Left cardiac atrium (tissue), 4 donors: ENCODE data around the gene CCDC85C. TPM values are rescaled to one million over a fixed set of nuclear protein-coding genes. Genes with fewer than 3 reads are reported as not detected.

Experiments used
- ATAC-seq, 2 donors: fragments of 200-7000 bp; cut with Tn5 transposase; one replicate each; pipeline ENCODE4 v1.9.1; 2020; ENCODE audit warnings: mild to moderate bottlenecking in 2 of 2, moderate library complexity in 2 of 2
- DNase-seq: peaks from one replicate; pipeline ENCODE4 v3.0.0-alpha.2; 2020
- intact Hi-C, 2 donors: fragments of 100-400 bp; cut with DNase I; formaldehyde crosslinking; loops; one replicate each; pipeline versions ENCODE4 v1.14.1 to v1.15.1; 2022 to 2023
- total RNA-seq, 2 donors: library from RNA; stranded (reverse); fragmentation: NEBNext Ultra II Directional; extraction: Animal tissue kit (Norgen Biotek cat#: 25700); gene quantifications; one replicate each; pipeline ENCODE4 v1.2.1, GENCODE V29; 2021
- donor health status: DM: no; HTN: yes; CAD: no.
- donor health status: DM: no; HTN: yes; CAD: no; lungs with severe emphysema.
- donor health status: DM: yes; HTN: yes; CAD: no.
- donor health status: Dilated cardiomyopathy.

CCDC85C gene
- total RNA-seq, 2 donors from 2014 or later, result 21.4 to 24.7 TPM

DNA sequence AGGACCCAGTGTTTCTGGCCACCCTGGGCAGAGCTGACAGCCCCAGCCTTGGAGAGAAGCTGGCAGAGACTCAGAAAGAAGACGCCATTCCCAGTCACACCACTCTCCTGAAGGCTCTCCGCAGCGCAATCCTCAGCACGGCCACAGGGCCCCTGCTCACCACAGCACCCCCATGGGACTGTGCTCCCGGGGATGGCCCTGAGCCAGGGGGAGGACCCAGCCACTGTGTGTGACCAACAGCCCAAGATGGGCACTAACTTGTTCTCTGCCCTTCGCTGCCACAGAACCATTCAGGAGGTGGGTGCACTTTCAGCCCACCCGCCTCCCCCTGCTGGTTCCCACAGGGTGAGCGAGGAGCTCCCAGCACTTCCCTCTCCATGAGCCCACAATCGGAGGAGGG is 65.7 kb downstream of the CCDC85C start:
- intact Hi-C loops, result no loop called here
- DNase-seq, result no peak
- peak; percentile 1 to 20 for ATAC-seq

DNA sequence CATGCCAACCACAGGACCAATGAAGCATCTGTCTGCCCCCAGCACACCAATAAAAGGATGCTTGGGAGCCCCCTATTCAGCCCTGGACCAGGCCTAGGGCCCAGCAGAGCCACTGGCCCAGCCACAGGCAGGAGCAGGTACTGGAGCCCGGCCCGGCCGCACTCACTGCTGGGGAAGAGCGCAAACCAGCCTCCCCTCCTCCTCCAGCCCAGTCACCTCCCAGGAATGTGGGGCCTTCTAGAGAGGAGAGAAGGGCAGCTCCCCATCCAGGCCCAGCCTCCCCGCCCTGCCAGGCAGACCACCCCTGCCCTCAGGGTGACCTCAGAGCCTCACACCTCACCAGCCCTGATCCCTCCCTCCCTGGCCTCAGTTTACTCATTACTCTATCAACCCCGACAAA is 66.6 kb downstream of the CCDC85C start:
- intact Hi-C loops, result no loop called here
- ATAC-seq (peak; percentile 60 to 74), DNase-seq (no peak)

DNA sequence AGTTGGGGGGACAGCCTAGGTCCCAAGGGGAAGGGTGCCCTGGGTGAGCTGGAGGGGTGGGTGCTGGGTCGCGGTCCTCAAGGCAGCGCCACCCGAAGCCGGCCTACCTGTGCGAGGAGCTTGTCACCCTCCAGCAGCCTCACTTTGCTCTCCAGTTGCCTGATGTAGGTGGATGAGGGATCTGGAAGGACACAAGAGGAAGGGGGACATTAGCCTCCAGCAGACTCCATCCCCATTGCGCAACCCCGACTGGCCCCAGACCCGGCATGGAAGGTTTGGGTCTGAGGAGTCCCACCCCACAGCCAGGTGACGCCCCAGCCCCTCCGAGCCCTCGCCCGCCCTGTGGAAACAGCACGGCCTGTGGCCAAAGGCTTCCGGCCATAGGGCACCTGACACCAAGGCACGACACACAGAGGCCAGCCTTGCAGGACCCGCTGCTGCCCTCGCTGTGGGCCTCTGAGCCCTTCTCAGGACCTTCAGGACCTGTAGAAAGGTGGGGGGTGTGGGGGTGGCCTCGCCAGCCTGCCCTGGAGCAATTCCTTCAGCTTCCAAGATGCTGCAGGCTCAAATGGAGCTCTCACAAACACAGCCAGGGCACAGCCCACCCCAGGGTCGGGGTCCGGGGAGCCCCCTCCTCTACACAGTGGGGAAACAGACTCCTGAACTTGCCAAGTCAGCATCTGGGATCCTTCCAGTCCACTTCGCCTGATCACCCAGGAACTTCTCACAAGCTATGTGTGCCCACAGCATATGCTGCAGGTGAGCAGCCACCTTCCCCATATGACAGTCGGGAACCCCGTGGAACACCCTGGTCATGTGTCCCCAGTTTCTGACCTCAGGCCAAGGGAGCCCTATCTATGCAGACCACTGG is 67.9 kb downstream of the CCDC85C start:
- ATAC-seq (no peak), DNase-seq (no peak)
- intact Hi-C loops, result no loop called here

DNA sequence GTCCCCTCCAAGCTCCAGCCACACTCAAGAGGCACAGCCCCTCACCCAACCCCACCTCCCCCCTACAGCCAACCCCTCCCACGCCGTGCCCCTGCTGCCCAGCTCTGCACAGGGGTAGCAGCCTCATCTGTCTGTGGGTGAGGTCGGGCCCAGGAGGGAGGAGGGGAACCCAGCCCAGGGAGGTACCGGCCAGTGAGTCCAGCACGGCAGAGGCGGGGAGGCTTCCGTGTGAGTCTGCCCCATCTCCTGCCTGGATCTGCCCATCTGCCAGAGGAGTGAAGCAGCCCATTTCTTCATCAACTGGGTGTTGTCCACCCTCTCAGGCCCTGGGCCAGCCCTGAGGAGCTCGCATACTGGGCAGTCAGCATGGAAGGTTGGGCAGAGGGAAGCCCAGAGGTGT is 68.6 kb downstream of the CCDC85C start:
- DNase-seq (no peak), ATAC-seq (peak; percentile 25 to 81)
- intact Hi-C loops, result no loop called here

- ATAC-seq, result peak; percentile 71 to 80
- DNase-seq, result peak; percentile 64
- intact Hi-C loops, result no loop called here
These were observed 69.1 kb downstream of the CCDC85C start for GRCh38 chr14:99534863-99535262.

- DNase-seq (no peak), ATAC-seq (no peak)
- intact Hi-C loops, result no loop called here
These were observed 69.7 kb downstream of the CCDC85C start for GRCh38 chr14:99534333-99534732.

DNA sequence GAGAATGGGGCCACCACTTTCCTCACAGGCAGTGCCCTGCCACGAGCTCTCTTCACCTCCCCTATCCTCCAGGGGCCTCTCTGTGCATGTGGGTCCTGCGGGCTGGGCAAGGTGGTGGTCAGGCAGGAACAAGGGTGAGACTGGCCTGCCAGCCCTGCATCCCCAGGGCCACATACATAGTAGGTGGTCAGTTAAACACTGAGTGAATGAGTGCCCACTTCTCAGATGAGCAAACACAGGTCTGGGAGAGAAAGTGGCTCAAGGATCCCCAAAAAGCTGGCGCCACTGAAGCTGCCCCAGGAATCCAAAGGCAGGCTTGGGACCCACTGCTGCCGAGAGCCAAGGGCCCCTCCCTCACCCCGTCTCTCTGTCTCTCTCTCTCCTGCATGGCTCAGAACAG is 71.7 kb downstream of the CCDC85C start:
- ATAC-seq (no peak), DNase-seq (no peak)
- intact Hi-C loops, result no loop called here

- intact Hi-C loops, result no loop called here
- ATAC-seq, result no peak
- DNase-seq, result no peak
These were observed 72.5 kb downstream of the CCDC85C start for GRCh38 chr14:99531251-99532096.

DNA sequence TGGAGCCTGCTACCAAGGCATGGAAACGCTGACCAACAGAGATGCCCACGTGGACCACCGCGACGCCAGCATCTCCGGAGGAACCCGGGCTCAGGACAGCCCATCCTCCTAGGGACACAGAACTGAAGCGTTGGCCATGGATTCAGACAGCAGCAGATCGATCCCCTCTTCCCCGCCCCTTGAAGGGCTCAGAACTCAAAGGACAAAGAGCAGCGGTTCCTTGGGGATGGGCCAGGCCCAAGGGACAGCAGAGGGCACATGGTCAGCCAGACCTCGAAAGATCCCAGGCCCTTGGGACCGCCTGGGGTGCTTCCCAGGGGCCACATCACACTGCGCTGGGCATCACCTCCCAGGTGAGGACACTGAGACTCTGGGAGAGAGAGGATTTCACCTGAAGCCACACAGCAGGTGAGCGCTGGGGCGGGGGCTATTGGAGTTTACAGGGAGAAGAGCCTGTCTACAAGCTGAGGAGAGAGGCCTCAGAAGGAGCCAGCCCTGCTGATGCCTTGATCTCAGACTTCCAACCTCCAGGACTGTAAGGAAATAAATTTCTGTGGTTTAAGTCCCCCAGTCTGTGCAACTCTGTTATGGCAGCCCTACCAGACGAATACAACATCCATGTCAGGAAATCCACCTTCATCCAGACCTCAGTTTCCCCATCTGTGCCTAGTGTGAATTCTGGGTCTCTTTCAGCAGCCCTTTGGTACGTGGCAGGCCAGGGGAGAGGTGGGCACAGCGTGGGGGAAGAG is 73.4 kb downstream of the CCDC85C start:
- DNase-seq (no peak), ATAC-seq (no peak)
- intact Hi-C loops, result no loop called here

GRCh38 chr14:99529899-99530298 is 74.1 kb downstream of the CCDC85C start:
- intact Hi-C loops, result no loop called here
- no peak for DNase-seq
- ATAC-seq, result no peak

- intact Hi-C loops, result no loop called here
- DNase-seq (no peak), ATAC-seq (no peak)
These were observed 76.5 kb downstream of the CCDC85C start for GRCh38 chr14:99527427-99528076.

- DNase-seq (no peak), ATAC-seq (no peak)
- intact Hi-C loops, result no loop called here
These were observed 77.0 kb downstream of the CCDC85C start for GRCh38 chr14:99527026-99527425.

GRCh38 chr14:99525699-99526080 is 78.3 kb downstream of the CCDC85C start:
- intact Hi-C loops, result no loop called here
- DNase-seq (no peak), ATAC-seq (no peak)

DNA sequence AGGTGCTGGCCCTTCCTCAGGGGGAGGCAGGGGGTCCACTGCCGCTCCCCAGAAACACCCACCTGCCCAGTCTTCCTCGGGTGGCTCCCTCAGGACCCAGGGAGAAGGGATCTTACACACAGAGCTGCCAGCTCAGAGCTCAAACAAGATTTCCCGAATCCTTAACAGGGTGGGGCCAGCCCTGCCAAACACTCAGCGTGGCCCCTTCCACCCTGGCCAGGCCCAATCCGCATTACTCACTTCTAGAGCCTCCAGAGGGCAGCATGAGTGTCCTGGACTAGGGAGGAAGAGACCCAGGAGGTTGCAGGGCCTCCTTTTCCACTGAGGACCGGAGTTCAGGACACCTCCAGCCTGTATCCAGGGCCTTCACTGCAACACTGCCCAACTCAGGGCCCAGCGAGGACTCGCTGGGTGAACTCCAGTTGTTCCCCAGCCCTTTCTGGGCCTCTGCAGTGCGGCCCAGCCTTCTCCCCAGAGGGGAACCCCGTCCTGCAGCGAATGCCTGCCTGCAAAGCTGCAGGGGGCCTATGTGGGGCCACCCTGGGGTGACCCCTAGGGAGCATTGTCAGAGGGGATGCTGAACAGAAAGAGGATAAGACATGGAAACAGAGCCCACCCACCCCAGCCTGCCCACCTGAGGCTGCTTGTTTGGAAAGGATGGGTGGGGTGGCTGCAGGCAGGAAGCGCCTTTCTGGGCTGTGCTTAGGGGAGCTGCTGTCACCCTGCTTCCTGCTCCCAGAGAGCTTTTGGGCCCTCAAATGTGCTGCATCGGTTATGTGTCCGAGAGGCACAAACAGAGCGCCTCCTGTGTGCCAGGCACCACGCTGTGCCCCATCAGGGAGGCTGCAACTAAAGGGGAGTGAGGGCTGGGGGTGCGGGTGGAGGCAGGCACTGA is 79.0 kb downstream of the CCDC85C start:
- intact Hi-C loops, result loop anchor here in 1 of 2 donors (5.0 kb wide), 1 partner anchor 82 kb away; no protein-coding TSS in a partner anchor
- ATAC-seq, result peak; percentile 38 to 67
- DNase-seq, result no peak

DNA sequence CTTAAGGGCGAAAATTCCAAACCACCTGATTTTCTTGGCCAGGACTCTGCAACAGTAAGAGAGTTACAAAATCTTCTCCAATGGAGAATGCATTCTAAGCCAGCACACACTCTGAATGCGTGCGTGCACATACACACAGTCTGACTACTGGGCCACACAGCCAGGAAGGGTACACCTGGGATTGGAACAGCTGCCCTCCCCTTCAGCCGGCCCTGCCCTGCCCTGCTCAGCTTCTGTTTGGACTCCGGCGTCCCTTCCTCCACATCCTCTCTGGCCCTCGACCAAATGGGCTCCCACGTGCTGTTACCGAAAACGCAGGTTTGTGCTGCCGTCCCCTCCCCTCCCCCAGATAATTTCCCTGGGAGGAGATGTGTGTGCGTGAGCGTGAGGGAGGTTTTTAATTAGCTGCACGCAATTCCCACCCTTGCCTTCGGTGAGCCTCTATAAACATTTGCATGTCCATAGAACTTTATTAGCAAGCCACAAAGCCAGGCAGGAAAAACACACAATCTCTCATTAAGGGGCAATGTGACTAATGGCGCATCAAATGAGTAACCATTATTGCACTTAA is 79.8 kb downstream of the CCDC85C start:
- intact Hi-C loops, result loop anchor here in 1 of 2 donors (5.0 kb wide), 1 partner anchor 83 kb away; no protein-coding TSS in a partner anchor
- DNase-seq (peak; percentile 19), ATAC-seq (peak in 1 of 2 donors; percentile 21)

- DNase-seq (no peak), ATAC-seq (no peak)
- intact Hi-C loops, result loop anchor here in 1 of 2 donors (5.0 kb wide), 1 partner anchor 84 kb away; no protein-coding TSS in a partner anchor
These were observed 80.3 kb downstream of the CCDC85C start for GRCh38 chr14:99523704-99524055.

GRCh38 chr14:99522934-99523703 is 80.9 kb downstream of the CCDC85C start:
- intact Hi-C loops, result loop anchor here in 1 of 2 donors (5.0 kb wide), 1 partner anchor 84 kb away; no protein-coding TSS in a partner anchor
- ATAC-seq (no peak), DNase-seq (peak; percentile 21)
